ENCODE data around the gene RCOR2.
"Not testable (repeated sequence)": the region's sequence is repeated elsewhere in the genome, so short reads cannot be mapped to it uniquely, and the experiment has no call there.

The RCOR2 gene

GRCh38 chr11:63916837-63917691 is at the start of gene RCOR2:
RCOR2 (minus strand) TSS chr11:63917164; CDS start chr11:63916456, 708 bp downstream.
- DNase-seq, result peak; percentile 72 to 83

DNA sequence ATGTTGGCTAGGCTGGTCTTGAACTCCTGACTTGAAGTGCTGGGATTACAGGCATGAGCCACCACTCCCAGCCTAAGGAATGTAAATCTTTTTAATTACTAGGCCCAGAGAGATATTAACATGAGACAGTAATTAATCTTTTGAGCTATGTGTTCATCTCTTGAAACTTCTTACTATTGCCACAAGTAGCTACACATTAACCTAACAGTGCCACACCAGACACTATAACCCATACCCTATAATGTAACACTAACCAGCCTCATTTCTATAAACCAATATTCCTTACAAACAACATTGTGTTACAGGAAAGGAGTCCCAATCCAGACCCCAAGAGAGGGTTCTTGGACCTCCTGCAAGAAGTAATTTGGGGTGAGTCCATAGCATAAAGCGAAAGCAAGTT is 49.5 kb upstream of the RCOR2 start:
- no peak for DNase-seq

DNA sequence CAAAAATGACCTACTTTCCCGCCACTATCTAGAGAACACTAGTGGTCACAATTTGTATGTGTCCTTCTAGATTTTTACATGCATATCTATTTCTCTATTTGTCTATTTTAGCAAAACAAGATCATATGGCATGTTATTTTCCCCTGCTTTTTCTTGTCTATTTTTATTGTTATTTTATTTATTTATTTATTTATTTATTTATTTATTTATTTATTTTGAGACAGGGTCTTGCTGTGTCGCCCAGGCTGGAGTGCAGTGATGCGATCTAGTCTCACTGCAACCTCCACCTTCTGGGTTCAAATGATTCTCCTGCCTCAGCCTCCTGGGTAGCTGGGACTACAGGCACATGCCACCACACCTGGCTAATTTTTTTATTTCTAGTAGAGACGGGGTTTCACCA is 46.9 kb upstream of the RCOR2 start:
- DNase-seq, result not testable (repeated sequence)

- DNase-seq, result peak in 1 of 2 experiments; percentile 42
Measured at GRCh38 chr11:63961608-63962412, 44.8 kb upstream of the RCOR2 start.

DNA sequence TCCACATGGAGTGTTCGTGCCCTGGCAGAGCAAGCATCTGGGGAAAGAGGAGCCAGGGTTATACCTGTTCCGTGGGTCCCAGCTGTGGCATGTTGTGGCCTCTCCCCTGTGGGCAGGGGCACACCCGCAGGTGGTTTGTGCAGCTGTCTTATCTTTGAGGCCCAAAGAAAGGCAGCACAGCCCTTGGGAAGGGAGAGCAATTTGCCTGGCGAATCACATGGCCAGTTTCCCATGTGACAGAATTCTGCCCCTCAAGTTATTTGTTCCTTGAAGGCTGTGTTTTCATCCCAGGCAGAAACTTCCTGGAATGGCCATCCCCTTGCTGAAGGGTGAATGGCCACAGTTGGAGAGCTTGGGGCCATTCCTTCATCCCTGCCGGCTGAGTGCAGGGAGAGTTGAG is 41.0 kb upstream of the RCOR2 start:
- DNase-seq, result no peak

DNA sequence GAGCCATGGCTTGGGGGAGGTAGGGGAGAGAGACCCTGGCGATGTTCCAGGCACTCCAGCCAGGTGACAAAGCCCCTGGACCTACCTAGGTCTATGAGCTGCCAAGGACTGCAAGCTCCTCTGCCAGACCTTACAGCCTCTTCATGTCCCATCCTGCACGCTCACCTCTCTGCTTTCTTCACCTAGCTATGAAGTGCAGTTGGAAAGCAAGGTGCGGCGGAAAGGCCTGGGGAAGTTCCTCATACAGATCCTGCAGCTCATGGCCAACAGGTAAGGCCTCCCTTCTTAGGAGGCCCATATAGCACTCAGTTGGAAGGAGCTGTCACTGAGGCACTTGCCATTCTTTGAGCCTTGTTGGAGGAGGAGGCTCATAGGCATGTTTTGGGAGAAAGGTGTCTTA is 35.6 kb upstream of the RCOR2 start:
- DNase-seq, result no peak

DNA sequence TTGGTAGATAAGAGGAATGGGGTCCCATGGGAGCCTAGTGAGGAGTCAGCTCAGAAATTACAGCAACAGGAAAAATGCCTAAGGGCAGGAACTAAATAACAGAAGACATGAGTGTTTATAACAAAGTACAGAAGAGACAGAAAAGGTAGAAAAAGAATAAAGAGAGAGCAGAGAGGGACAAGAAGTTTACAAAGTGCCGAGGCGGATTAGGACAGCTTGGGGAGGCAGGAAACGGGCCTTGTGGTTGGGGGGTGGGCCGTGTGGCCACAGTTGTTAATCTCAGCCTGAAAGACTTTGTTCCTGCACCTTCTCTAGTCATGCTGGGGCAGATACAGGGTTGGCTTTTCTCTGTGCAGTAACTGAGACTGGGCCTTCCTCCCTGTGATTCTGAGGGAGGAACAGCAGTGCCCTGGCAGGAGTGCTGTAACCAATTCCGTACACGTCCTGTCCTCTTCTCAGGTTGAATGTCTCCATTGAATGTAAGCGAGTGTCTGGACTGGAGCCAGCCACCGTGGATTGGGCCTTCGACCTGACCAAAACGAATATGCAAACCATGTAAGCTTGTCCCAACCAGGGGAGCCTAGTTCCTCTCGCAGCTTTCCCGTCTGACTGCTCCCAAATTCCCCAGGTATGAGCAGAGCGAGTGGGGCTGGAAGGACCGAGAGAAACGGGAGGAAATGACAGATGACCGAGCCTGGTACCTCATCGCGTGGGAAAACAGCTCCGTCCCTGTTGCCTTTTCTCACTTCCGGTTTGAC is 35.0 kb upstream of the RCOR2 start:
- no peak for DNase-seq

GRCh38 chr11:63945477-63946163 is 28.7 kb upstream of the RCOR2 start:
- DNase-seq, result peak; percentile 52 to 72

- no peak for DNase-seq
Measured at GRCh38 chr11:63944987-63945386, 28.0 kb upstream of the RCOR2 start.

GRCh38 chr11:63942803-63943202 is 25.8 kb upstream of the RCOR2 start:
- DNase-seq, result no peak

DNA sequence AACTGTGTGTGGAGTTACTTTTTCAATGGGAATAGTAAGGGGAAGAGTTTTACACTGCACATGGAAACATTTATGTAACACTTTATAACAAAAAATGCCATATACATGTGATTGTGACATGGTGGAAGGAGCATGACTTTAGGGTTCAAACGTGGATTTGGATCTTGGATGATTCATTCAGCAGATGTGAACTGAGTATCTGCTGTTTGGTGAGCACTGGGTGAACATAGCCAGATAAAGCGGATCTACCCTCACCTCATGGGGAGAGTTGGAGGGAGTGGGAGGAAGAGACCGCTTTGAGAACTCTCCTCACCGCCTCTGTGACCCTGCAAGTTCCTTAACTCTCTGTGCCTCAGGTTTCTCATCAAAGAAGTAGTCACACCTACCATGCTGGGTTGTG is 24.9 kb upstream of the RCOR2 start:
- no peak for DNase-seq

GRCh38 chr11:63940786-63941185 is 23.8 kb upstream of the RCOR2 start:
- DNase-seq, result no peak

DNA sequence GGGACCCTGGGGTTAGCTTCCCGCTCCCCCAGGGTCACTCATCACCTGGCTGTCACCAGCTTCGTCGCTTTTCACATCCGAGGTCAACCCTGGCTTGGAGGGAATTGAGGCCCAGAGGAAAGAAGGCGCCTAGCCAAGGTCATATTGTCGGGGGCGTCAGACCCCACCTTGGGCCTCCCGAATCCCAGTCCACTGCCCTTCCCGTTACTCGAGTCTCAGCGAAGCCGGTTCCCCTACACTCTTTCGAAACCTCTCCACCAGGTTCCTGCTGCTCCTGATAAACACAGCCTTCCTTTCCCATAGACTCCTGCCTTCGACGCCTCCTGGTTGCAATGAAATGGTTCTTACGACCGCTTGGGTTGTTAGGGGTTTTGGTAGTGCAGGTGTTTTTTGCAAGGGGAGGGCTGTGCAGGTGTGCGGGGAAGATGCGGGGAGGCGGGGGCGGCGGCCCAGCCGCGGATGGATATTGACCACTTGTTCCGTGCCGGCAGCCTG is 22.5 kb upstream of the RCOR2 start:
- DNase-seq, result peak in 1 of 2 experiments; percentile 26

- peak; percentile 95 to 96 for DNase-seq
Measured at GRCh38 chr11:63938479-63939396, 21.8 kb upstream of the RCOR2 start, which contains the start of gene NAA40. NAA40 (plus strand) TSS chr11:63939002; CDS start chr11:63939097, 95 bp downstream.

DNA sequence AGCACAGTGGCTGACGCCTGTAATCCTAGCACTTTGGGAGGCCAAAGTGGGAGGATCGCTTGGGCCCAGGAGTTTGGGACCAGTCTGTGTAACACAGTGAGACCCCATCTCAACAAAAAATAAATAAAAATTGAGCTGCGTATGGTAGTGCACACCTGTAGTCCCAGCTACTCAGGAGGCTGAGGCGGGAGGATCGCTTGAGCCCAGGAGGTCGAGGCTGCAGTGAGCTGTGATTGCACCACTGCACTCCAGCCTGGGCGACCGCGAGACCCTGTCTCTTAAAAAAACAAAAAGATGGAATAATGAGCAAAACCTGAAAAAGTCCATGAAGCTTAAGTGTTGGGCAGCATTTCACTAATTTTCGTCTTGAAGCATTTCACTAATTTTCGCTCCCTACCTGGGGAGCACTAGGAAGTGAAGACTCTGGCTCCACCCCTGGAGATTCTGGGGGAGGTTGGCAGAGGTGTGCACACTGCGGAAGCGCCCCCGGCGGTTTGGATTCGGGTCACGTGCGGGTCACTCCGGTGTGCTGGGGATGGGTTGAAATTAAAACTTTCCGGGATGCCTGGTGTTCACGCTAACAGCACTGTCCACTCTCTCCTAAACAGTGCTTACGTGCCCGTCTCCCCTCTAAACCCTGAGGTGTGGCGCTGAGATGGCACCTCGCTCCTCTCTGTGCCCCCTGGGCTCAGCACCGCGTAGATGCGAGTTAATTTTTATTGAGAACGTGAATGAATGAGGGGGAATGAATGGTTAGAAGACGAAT is 20.9 kb upstream of the RCOR2 start:
- DNase-seq, result peak; percentile 26 to 48

DNA sequence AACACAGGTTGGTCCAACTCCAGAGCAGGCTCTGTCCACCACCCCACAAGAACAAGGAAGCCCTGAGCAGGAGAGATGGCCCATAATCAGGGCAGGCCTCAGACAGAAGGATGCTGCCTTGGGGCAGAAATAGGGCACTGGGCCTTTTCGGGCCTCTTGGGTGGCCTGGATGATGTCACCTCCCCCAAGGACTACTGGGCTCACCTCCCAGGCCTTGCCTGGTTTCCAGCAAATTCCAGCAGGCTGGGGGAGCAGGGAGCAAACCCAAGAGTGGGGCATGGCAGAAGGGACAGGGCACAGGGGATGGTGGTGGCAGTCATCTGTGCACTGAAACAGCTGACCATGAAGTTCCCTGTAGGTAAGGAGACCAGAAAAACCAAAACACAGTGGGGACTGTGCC is 16.5 kb upstream of the RCOR2 start:
- no peak for DNase-seq

GRCh38 chr11:63931876-63932275 is 14.9 kb upstream of the RCOR2 start:
- DNase-seq, result no peak

GRCh38 chr11:63931045-63931444 is 14.1 kb upstream of the RCOR2 start:
- no peak for DNase-seq

GRCh38 chr11:63929616-63930015 is 12.7 kb upstream of the RCOR2 start:
- no peak for DNase-seq

GRCh38 chr11:63923319-63923718 is 6.4 kb upstream of the RCOR2 start:
- no peak for DNase-seq

Data from NCI-H2081 (cell line).